B cell (primary cell): ENCODE data around the gene BID. TPM values are rescaled to one million over a fixed set of nuclear protein-coding genes. Genes with fewer than 3 reads are reported as not detected.

ENCODE experiments used
- ATAC-seq: fragments of 200-7000 bp; cut with Tn5 transposase; one replicate; pipeline ENCODE4 v1.10.0; 2021; ENCODE audit warnings: low read depth, mild to moderate bottlenecking, moderate number of reproducible peaks, moderate library complexity
- CTCF ChIA-PET: fragments of 350-600 bp; sonication (Branson Sonifier 250); formaldehyde crosslinking; loops from one replicate; lab custom pipeline; 2021; ENCODE audit warnings: antibody characterized with exemption, inconsistent platforms; lab: Charles Lee
- POLR2A ChIA-PET: fragments of 350-600 bp; sonication (Branson Sonifier 250); formaldehyde crosslinking; loops from one replicate; lab custom pipeline; 2021; ENCODE audit warnings: antibody characterized with exemption; lab: Charles Lee
- DNase-seq: peaks from one replicate; pipeline ENCODE4 v3.0.0; 2013
- H2AFZ ChIP-seq: 2 replicates; pipeline ENCODE4 v1.6.1; 2012; ENCODE audit warnings: mild to moderate bottlenecking, low read depth, low read length; ENCODE audit not compliant: insufficient read depth, poor library complexity, severe bottlenecking
- H3K27ac ChIP-seq, 2 donors: 1 replicate in 1 of 2; 2 replicates in 1 of 2; pipeline ENCODE4 v1.5.1; 2012 to 2013; ENCODE audit warnings: low read length in 2 of 2, mild to moderate bottlenecking in 2 of 2, moderate library complexity in 1 of 2
- H3K27me3 ChIP-seq, 4 experiments: fragments of 200-600 bp in 1 of 4; sonication (generic) in 1 of 4; replicated peaks in 1 of 4; 1 replicate in 2 of 4; 2 replicates in 2 of 4; pipeline versions ENCODE4 v1.6.1 to v1.7.0; 2013 to 2016; ENCODE audit warnings: low read length in 3 of 4, mild to moderate bottlenecking in 2 of 4, mixed read lengths in 1 of 4, moderate library complexity in 1 of 4; ENCODE audit not compliant: insufficient read depth in 4 of 4, control insufficient read depth in 3 of 4; ENCODE audit errors: control extremely low read depth in 1 of 4
- H3K36me3 ChIP-seq, 2 experiments: replicated peaks in 1 of 2; 1 replicate in 1 of 2; 2 replicates in 1 of 2; pipeline versions ENCODE4 v1.6.1 to v1.7.1; 2013; ENCODE audit warnings: low read length in 1 of 2; ENCODE audit not compliant: insufficient read depth in 2 of 2, control insufficient read depth in 1 of 2; ENCODE audit errors: control extremely low read depth in 1 of 2, extremely low read depth in 1 of 2
- H3K4me1 ChIP-seq, 2 donors: fragments of 200-600 bp in 1 of 2; sonication (generic) in 1 of 2; 1 replicate in 1 of 2; 2 replicates in 1 of 2; pipeline versions ENCODE4 v1.5.1 to v1.6.1; 2013 to 2017; ENCODE audit warnings: low read length in 2 of 2; ENCODE audit not compliant: control insufficient read depth in 2 of 2, insufficient read depth in 2 of 2
- H3K4me2 ChIP-seq: replicated peaks from 2 replicates; pipeline ENCODE3; 2012; ENCODE audit warnings: mild to moderate bottlenecking, low read depth, low read length; ENCODE audit not compliant: poor library complexity, severe bottlenecking
- H3K4me3 ChIP-seq, 5 experiments: fragments of 200-600 bp in 1 of 5; sonication (generic) in 1 of 5; 1 replicate in 3 of 5; 2 replicates in 2 of 5; pipeline versions ENCODE4 v1.5.1 to v1.7.0; 2011 to 2016; ENCODE audit warnings: low read length in 4 of 5, mild to moderate bottlenecking in 4 of 5, low read depth in 2 of 5, control low read depth in 1 of 5, moderate library complexity in 1 of 5; ENCODE audit not compliant: insufficient read depth in 1 of 5; ENCODE audit errors: control extremely low read depth in 1 of 5, extremely low read depth in 1 of 5
- H3K79me2 ChIP-seq: fragments of 200-600 bp; sonication (generic); one replicate; pipeline ENCODE4 v1.6.0; 2016; ENCODE audit warnings: low read length; ENCODE audit not compliant: control insufficient read depth, insufficient read depth
- H3K9ac ChIP-seq: fragments of 200-600 bp; sonication (generic); 2 replicates; pipeline ENCODE4 v1.6.1; 2017; ENCODE audit warnings: mild to moderate bottlenecking, low read length, moderate library complexity
- H3K9me3 ChIP-seq, 3 donors: one replicate each; pipeline versions ENCODE4 v1.6.1 to v1.7.1; 2013; ENCODE audit warnings: low read length in 2 of 3; ENCODE audit not compliant: control insufficient read depth in 2 of 3, insufficient read depth in 1 of 3; ENCODE audit errors: control extremely low read depth in 1 of 3
- H4K20me1 ChIP-seq: 2 replicates; pipeline ENCODE4 v1.6.0; 2012; ENCODE audit warnings: mild to moderate bottlenecking, low read length; ENCODE audit not compliant: insufficient read depth, control insufficient read depth, poor library complexity, severe bottlenecking
- H3K27ac Mint-ChIP-seq: one replicate; pipeline ENCODE4 v1.8.0; 2021; ENCODE audit warnings: mixed read lengths
- H3K27me3 Mint-ChIP-seq: one replicate; pipeline ENCODE4 v1.8.0; 2021; ENCODE audit warnings: mixed read lengths
- H3K4me1 Mint-ChIP-seq: one replicate; pipeline ENCODE4 v1.8.0; 2021; ENCODE audit warnings: mixed read lengths
- H3K4me3 Mint-ChIP-seq: one replicate; pipeline ENCODE4 v1.8.0; 2021; ENCODE audit warnings: mixed read lengths
- H3K9me3 Mint-ChIP-seq: one replicate; pipeline ENCODE4 v1.8.0; 2022; ENCODE audit warnings: mixed read lengths; ENCODE audit not compliant: insufficient read depth
- CTCF ChIP-seq: fragments of 200-600 bp; IDR thresholded peaks from one replicate; pipeline ENCODE4 v1.8.0; 2022; ENCODE audit warnings: antibody characterized with exemption, mild to moderate bottlenecking
- EZH2 ChIP-seq: IDR thresholded peaks from 2 replicates; pipeline ENCODE4 v1.6.1; 2012; ENCODE audit warnings: borderline replicate concordance, low read depth, mild to moderate bottlenecking, moderate library complexity, low read length; ENCODE audit not compliant: insufficient read depth, poor library complexity, severe bottlenecking
- WGBS: methylation state at CpG from one replicate; pipeline ENCODE4 v1.1.5; 2013; ENCODE audit warnings: missing lambda C conversion rate; ENCODE audit not compliant: insufficient coverage; 5-methylcytosine and 5-hydroxymethylcytosine counted together
- intact Hi-C: fragments of 100-400 bp; cut with micrococcal nuclease; formaldehyde crosslinking; loops from one replicate; pipeline ENCODE4 v1.10.0; 2022
- polyA plus RNA-seq: library from polyadenylated mRNA; depleted of rRNA; stranded (reverse); fragments of >200 nt; gene quantifications from 2 replicates; pipeline ENCODE4 v1.2.3, GENCODE V29; 2012
- total RNA-seq, 2 donors: library from RNA; stranded (reverse); fragments of 120-200 nt in 1 of 2; gene quantifications; 1 replicate in 1 of 2; 2 replicates in 1 of 2; pipeline versions ENCODE4 v1.2.3 to v1.2.4, GENCODE V29; 2013 to 2022

The BID gene
- total and polyA plus RNA-seq, 2 donors (not counting 1 experiment from before 2014, with no cell fraction given), result 17.5 to 23.3 TPM

- H3K36me3 ChIP-seq, result peaks cover 3 to 80% of the 10 kb centered on the region in 2 experiments
- CTCF ChIA-PET, result no interaction called here
- TF ChIP-seq EZH2 (no peak), CTCF (no peak)
- no peaks in the 10 kb centered on the region for H3K4me1 ChIP-seq
- H3K9ac ChIP-seq, result no peak overlapping the region
- intact Hi-C loops, result no loop called here
- no peak overlapping the region for H3K4me3 ChIP-seq
- POLR2A ChIA-PET, result no interaction called here
- no peaks in the 10 kb centered on the region for H3K9me3 ChIP-seq
- H3K79me2 ChIP-seq, result peaks cover 36% of the 10 kb centered on the region
- peaks cover 34% of the 10 kb centered on the region for H4K20me1 ChIP-seq
- no peak overlapping the region for H2AFZ ChIP-seq
- H3K4me1 Mint-ChIP-seq, result no peaks in the 10 kb centered on the region
- H3K27me3 Mint-ChIP-seq, result no peaks in the 10 kb centered on the region
- no peak overlapping the region for H3K4me2 ChIP-seq
- H3K27me3 ChIP-seq, result no peaks in the 10 kb centered on the region
- ATAC-seq (no peak), DNase-seq (no peak)
- H3K4me3 Mint-ChIP-seq, result no peak overlapping the region
- H3K27ac ChIP-seq, result no peak overlapping the region
- WGBS, result 97% methylated on average over 3 of the region's 4 CpGs
- H3K27ac Mint-ChIP-seq, result no peak overlapping the region
- no peaks in the 10 kb centered on the region for H3K9me3 Mint-ChIP-seq
Measured at GRCh38 chr22:17823226-17823625, 49.0 kb upstream of the BID start.

GRCh38 chr22:17822087-17822486 lies 47.8 kb upstream of the BID start:
- ATAC-seq (no peak), DNase-seq (no peak)
- ChIA-PET CTCF (interaction anchor here (1.2 to 2.1 kb wide), 2 partner anchors 8 to 10 kb away, joined by 4 to 8 read pairs; no protein-coding TSS in a partner anchor), POLR2A (no interaction called here)
- H2AFZ ChIP-seq, result no peak overlapping the region
- H3K4me3 ChIP-seq, result no peak overlapping the region
- H3K4me2 ChIP-seq, result no peak overlapping the region
- no peak for TF ChIP-seq CTCF
- TF ChIP-seq EZH2, result no peak
- H3K27me3 ChIP-seq, result no peaks in the 10 kb centered on the region
- H3K4me1 ChIP-seq, result no peaks in the 10 kb centered on the region
- no peak overlapping the region for H3K4me3 Mint-ChIP-seq
- no peak overlapping the region for H3K9ac ChIP-seq
- peaks cover 24% of the 10 kb centered on the region for H3K79me2 ChIP-seq
- 92% methylated on average over 9 of the region's 13 CpGs for WGBS
- no peaks in the 10 kb centered on the region for H3K27me3 Mint-ChIP-seq
- H3K9me3 ChIP-seq, result no peaks in the 10 kb centered on the region
- H3K27ac ChIP-seq, result no peak overlapping the region
- no peaks in the 10 kb centered on the region for H3K4me1 Mint-ChIP-seq
- no peaks in the 10 kb centered on the region for H3K9me3 Mint-ChIP-seq
- peaks cover 3 to 76% of the 10 kb centered on the region in 2 experiments for H3K36me3 ChIP-seq
- H3K27ac Mint-ChIP-seq, result no peak overlapping the region
- peaks cover 24% of the 10 kb centered on the region for H4K20me1 ChIP-seq
- intact Hi-C loops, result no loop called here
